HG02870 (cell line): ENCODE data around the gene EVPL.
"Not testable (repeated sequence)": the region's sequence is repeated elsewhere in the genome, so short reads cannot be mapped to it uniquely, and the experiment has no call there.

Experiments
- ATAC-seq: cut with Tn5 transposase; IDR thresholded peaks from one replicate; pipeline ENCODE4 v1.9.1; 2021; ENCODE audit warnings: mild to moderate bottlenecking, moderate library complexity; ENCODE audit not compliant: unreplicated experiment

EVPL gene

DNA sequence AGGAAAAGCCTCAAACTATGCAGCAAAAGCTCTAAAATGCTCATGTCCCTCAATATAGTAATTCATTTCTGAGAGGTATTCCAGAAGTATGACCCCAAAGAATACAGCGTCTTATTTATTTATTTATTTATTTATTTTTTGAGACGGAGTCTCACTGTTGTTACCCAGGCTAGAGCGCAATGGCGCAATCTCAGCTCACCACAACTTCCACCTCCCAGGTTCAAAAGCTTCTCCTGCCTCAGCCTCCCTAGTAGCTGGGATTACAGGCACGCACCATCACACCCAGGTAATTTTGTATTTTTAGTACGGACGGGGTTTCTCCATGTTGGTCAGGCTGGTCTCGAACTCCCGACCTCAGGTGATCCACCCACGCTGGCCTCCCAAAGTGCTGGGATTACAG lies 58.1 kb downstream of the EVPL start:
- not testable (repeated sequence) for ATAC-seq

DNA sequence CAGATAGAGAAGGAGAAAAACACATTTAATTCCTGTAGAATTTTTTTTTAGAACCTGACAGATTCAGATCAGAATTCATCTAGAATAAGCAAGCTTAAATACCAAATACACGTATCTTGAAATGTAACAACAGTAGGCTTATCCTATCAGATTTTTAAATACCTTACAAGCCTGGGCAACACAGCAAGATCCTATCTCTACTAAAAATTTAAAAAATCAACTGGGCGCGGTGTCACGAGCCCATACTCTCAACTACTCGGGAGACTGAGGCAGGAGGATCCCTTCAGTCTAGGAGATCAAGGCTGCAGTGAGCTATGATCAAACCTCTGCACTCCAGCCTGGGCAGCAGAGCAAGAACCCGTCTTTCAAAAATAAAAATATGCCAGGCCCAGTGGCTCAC lies 61.6 kb downstream of the EVPL start:
- ATAC-seq, result no peak

DNA sequence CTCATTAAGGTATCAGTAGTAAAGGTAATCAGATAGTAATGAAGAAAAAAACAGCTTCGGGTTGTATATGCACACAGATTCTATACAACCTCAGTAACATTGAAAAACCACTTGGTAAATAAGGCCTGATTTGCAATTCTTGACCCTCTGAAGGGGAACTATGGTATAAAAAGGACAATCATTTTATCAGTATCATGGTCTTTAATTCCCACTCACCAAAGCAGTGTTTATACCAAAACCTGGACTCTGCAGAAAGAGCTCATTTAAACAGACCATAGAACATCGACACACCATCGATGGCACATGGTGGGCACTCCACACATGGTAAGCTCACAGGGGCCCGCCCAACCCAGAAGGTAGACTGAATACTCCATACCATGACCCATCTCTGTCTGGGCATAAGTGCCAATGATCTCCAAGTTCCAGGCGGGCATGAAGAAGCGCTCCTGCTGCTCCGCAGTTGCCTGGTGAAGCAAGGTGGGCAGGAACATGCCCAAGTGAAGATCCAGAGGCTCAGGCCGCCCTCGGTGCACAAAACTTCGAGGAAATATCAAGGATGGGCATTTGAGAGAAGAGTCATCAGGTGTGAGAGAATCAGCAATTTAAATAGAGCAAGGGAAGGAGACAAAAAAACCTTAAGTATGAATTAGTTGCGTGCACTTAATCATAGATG lies 67.1 kb downstream of the EVPL start:
- ATAC-seq, result no peak

DNA sequence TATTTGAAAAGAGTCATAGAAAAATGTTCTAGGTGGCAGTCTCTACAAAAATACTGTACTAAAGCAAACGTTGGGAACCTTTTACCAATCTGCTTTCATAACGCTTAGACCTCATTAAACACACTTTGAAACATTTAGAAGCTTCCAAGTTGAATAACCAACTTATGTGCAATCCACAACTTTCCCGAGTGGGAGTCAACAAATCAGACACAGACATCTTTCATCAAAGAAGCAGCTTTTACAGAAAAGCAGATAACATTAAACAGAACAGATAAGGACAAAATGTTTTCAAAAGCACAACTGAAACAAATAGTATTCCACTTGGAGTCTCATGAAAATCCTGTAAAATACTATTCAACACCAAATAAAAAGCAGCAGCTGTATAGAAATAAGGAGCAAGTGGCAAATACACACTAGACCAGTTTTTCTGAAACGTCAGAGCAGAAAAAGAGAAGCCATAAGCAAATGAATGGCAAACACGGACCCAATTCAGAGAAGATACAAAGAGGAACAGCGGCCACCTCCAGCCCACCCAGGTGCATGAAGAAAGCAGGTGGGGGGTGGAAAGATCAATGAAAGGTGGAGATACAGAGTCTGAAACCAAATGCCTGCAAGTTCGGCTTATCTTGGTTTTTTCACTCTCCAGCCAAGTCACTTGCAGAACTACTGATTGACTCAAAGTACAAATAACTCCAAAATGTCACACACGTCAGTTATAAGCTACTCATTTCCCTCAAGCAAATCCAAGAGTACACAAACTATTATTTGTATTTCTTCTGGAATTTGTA lies 67.9 kb downstream of the EVPL start:
- ATAC-seq, result no peak
